ENCODE data around the gene RPS21.

The RPS21 gene

GRCh38 chr20:62437496-62437895 is 50.6 kb downstream of the RPS21 start:
- no peak for DNase-seq (ENCODE audit: insufficient read length)
- TF ChIP-seq POLR2A (IDR thresholded peaks at IDR 0.05; ENCODE audit: low read depth, low read length): no peak
- FAIRE-seq: no peak

- no peak for FAIRE-seq
- no peak for TF ChIP-seq TAF1 (IDR thresholded peaks at IDR 0.05; ENCODE audit: borderline replicate concordance, low read depth, low read length)
- TF ChIP-seq POLR2A (IDR thresholded peaks at IDR 0.05; ENCODE audit: low read depth, low read length): no peak
- TF ChIP-seq POLR2AphosphoS5 (IDR thresholded peaks at IDR 0.05; ENCODE audit: low read depth, low read length): no peak
- no peak for DNase-seq (ENCODE audit: insufficient read length)
Observed at GRCh38 chr20:62437927-62438326, 51.0 kb downstream of the RPS21 start.

Measured in GM12892 (cell line).